HUES48 (cell line): ENCODE results near the gene SAP25.

Experiments
- H3K27ac ChIP-seq: one replicate; pipeline ENCODE4 v1.7.0; 2013; ENCODE audit warnings: low read depth, low read length, inconsistent platforms
- H3K27me3 ChIP-seq: 2 replicates; pipeline ENCODE4 v1.6.1; 2013; ENCODE audit warnings: mild to moderate bottlenecking, low read length; ENCODE audit not compliant: control insufficient read depth, insufficient read depth
- H3K36me3 ChIP-seq: 2 replicates; pipeline ENCODE4 v1.6.1; 2013; ENCODE audit warnings: low read length; ENCODE audit not compliant: control insufficient read depth, insufficient read depth
- H3K4me1 ChIP-seq: 2 replicates; pipeline ENCODE4 v1.6.1; 2013; ENCODE audit warnings: mild to moderate bottlenecking, low read length; ENCODE audit not compliant: control insufficient read depth, insufficient read depth
- H3K4me3 ChIP-seq: 2 replicates; pipeline ENCODE4 v1.5.1; 2013; ENCODE audit warnings: mild to moderate bottlenecking, low read depth, low read length
- H3K9ac ChIP-seq: 2 replicates; pipeline ENCODE4 v1.6.1; 2013; ENCODE audit warnings: mild to moderate bottlenecking, low read depth, low read length, moderate library complexity
- H3K9me3 ChIP-seq: 2 replicates; pipeline ENCODE4 v1.6.1; 2013; ENCODE audit warnings: low read length; ENCODE audit not compliant: control insufficient read depth, insufficient read depth

The SAP25 gene

GRCh38 chr7:100591596-100591995 is 17.9 kb upstream of the SAP25 start:
- Histone ChIP-seq H3K27ac (no peak overlapping the region), H3K4me3 (no peak overlapping the region), H3K36me3 (0 out of 2 replicates have a peak, but pooled peaks cover 4% of the 10 kb centered on the region), H3K4me1 (peaks cover 10% of the 10 kb centered on the region; the same call in 1 of the 2 replicates), H3K27me3 (peaks cover 9% of the 10 kb centered on the region), H3K9ac (no peak overlapping the region), H3K9me3 (no peaks in the 10 kb centered on the region)

DNA sequence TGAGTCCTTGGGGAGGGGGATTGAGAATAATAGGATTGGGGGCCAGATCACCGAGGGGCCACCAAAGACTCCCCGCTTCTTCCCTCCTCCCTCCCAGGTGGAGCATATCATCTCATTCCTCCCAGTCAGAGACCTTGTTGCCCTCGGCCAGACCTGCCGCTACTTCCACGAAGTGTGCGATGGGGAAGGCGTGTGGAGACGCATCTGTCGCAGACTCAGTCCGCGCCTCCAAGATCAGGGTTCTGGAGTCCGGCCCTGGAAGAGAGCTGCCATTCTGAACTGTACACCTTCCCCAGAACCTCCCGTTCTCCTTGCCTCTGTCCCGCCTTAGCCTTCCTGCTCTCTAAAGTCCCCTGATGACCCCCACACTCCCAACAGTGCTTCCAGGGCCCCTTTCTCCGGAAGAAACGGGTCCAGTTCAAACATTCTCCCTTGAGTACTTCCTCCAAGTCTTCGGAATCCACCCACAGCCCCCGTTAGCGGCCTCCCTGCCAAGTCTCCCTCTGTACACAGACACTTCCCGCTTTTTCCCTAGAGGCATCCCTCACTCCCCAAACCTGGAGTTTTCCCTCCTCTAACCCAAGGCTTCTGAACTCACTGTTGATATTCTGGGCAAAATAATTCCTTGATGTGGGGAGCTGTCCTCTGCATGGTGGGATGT is 16.5 kb upstream of the SAP25 start:
- no peak overlapping the region; the same call in 1 of the 2 replicates for H3K4me3 ChIP-seq
- H3K9me3 ChIP-seq, result no peaks in the 10 kb centered on the region
- H3K4me1 ChIP-seq, result peaks cover 10% of the 10 kb centered on the region; the same call in 1 of the 2 replicates
- H3K9ac ChIP-seq, result no peak overlapping the region
- H3K27ac ChIP-seq, result no peak overlapping the region
- H3K27me3 ChIP-seq, result peaks cover 9% of the 10 kb centered on the region
- no peaks in the 10 kb centered on the region for H3K36me3 ChIP-seq

DNA sequence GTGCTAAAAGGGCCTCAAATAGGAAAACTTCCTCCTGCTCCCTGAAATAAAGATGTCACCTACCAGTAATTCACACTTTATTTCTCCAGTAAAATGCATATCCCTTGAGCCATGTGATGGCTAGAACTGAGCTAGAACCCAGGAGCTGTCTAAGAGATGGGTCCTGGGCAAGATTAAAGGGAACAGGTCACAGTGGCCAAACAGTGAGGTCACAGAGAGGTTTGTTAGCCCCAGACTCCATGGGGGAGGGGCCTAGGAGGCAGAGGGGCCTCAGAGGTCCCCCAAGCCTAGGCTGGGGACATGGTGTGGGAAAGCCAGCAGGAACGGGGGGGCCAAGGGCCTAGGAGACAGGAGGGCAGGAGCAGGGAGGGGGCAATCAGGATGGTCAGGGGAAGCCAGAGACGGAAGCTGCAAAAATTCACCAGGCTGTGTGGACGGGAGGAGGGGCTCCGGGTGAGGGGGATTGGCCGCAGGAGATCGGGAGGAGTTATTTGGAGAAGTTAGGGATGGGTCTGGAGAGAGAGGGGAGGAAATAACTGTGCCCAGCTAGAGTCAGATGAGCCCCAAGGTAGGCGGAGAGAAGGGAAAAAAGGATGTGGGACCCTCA is 15.7 kb upstream of the SAP25 start:
- no peaks in the 10 kb centered on the region for H3K36me3 ChIP-seq
- peaks cover 17% of the 10 kb centered on the region for H3K4me1 ChIP-seq
- H3K9me3 ChIP-seq, result no peaks in the 10 kb centered on the region
- H3K4me3 ChIP-seq, result no peak overlapping the region; the same call in 1 of the 2 replicates
- peaks cover 9% of the 10 kb centered on the region for H3K27me3 ChIP-seq
- no peak overlapping the region for H3K9ac ChIP-seq
- H3K27ac ChIP-seq, result no peak overlapping the region

DNA sequence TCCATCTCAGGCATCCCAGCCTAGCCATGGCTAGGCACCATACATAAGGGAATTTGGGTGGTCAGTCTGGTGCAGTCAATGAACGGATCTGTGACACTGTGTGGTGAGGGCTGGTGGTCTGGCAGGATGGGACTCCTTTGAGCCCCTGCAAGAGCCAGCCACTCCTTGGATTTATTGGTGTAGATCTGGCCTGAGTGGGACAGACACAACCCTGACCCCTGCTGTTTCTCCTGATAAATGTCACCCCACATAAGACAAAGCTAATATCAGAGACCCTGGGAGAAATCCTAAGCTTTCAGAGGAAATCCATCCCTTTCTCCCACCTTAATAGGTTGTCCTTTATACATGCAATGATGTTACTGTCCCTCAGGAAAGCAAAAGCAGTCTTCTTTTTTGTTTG is 14.7 kb upstream of the SAP25 start:
- no peaks in the 10 kb centered on the region for H3K36me3 ChIP-seq
- H3K4me1 ChIP-seq, result peaks cover 25% of the 10 kb centered on the region
- no peak overlapping the region for H3K27ac ChIP-seq
- no peak overlapping the region for H3K4me3 ChIP-seq
- H3K9ac ChIP-seq, result no peak overlapping the region
- peaks cover 9% of the 10 kb centered on the region for H3K27me3 ChIP-seq
- no peaks in the 10 kb centered on the region for H3K9me3 ChIP-seq

GRCh38 chr7:100586266-100587025 is 12.7 kb upstream of the SAP25 start, which contains the start of gene FBXO24:
FBXO24 (plus strand) TSS chr7:100586328; CDS start chr7:100586626, 298 bp downstream.
- peak within 1 kb of the TSS; percentile 98 for H3K27ac ChIP-seq
- no peaks in the 10 kb centered on the region for H3K9me3 ChIP-seq
- H3K4me3 ChIP-seq, result peak within 1 kb of the TSS; percentile 91
- H3K36me3 ChIP-seq, result peaks cover 9% of the 10 kb centered on the region
- peaks cover 9% of the 10 kb centered on the region for H3K27me3 ChIP-seq
- H3K9ac ChIP-seq, result peak within 1 kb of the TSS; percentile 87
- H3K4me1 ChIP-seq, result peaks cover 27% of the 10 kb centered on the region

DNA sequence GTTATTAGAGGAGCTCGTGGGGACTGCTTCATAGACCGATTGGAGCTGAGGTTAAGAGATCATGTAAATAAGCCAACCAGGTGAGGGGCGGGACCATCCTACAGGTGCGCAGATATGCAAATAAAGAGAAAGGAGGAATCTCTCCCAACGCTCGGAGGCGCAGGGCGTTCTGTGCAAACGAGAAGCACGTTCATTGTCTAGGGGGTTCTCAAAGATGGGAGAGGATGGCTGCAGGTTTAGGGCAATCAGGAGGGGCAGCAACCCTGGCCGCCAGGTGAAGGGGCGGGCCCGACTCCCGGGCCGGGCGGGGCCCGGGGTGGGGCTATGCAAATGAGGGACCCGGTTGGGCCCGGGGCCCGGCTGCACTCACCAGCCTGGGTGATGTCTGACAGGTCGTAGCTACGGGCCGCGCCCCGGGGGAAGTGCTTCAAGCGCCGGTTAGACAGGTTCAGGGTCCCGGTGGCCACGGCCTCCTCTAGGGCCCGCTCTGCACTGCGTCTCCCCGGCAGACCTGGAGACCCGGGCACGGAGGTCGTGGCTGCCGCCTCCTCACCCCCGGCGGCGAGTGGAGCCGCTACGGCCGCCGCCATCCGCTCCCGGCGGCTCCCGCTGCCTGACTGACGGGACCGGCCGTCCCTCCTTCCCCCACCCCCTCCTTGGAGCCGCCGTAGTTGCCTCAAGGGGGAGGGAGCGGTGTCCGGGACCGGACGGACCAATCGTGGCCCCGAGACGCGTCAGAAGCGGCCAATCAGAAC is 12.0 kb upstream of the SAP25 start, which contains the start of gene LRCH4:
Gene LRCH4 (minus strand): TSS at position 619 of the 755 bp plus-strand sequence. CDS start 29 bp downstream, at position 590.
- Histone ChIP-seq H3K27me3 (peaks cover 8% of the 10 kb centered on the region), H3K9ac (peak within 1 kb of the TSS; percentile 87), H3K4me1 (peaks cover 27% of the 10 kb centered on the region), H3K4me3 (peak within 1 kb of the TSS; percentile 91), H3K9me3 (no peaks in the 10 kb centered on the region), H3K36me3 (peaks cover 16% of the 10 kb centered on the region), H3K27ac (peak within 1 kb of the TSS; percentile 98)

DNA sequence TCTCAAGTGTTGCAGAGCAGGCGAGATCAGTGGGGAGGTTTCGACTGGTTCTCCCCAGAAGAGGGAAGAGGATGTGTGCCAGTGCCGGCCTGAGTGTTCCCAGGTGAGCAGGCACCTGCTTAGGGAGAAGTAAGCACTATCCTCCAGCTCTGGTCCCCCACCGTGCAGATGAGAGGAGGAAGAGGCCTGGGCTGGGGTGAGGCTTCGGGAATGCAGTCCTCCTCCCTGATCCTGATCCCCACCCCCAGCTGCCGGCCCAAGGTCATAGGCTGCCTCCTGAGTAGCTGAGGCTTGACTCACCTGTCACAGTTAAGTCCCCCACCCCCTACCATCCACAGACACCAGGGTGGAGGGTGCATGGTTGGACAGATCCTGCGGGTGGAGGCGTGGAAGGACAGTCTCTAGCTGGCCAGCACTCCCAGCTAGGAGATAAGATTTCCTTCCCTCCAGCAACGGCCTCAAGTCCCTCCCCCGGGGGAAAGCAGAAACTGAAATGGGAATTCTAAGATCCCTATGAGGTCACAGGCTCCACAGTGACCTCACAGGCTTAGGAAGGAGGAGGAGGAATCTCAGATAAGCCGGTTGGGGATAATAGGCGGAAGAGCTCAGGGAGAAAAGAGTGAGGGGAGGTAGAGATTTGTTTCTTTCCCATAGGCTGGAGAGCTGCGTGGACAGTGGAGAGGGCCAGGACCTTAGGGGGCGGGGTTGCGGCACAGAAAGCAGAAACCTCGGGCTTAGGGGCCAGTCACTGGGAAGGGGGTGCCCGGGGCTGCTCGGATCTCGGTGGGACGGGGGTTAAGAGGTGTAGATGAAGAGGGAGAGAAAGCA is 11.2 kb upstream of the SAP25 start:
- peak overlapping the region; percentile 98 for H3K27ac ChIP-seq
- H3K4me1 ChIP-seq, result peaks cover 20% of the 10 kb centered on the region

GRCh38 chr7:100584054-100584682 is 10.5 kb upstream of the SAP25 start:
- Histone ChIP-seq H3K27ac (peak overlapping the region; percentile 98), H3K36me3 (peaks cover 28% of the 10 kb centered on the region), H3K27me3 (no peaks in the 10 kb centered on the region), H3K9ac (0 out of 2 replicates have a peak overlapping the region, but pooled peaks have one; percentile 87), H3K4me3 (peak overlapping the region; percentile 91), H3K4me1 (peaks cover 18% of the 10 kb centered on the region), H3K9me3 (no peaks in the 10 kb centered on the region)

More for the DNA sequence above, 11.2 kb upstream of the SAP25 start:
- no peaks in the 10 kb centered on the region for H3K9me3 ChIP-seq
- H3K9ac ChIP-seq, result peak overlapping the region; percentile 87
- H3K4me3 ChIP-seq, result peak overlapping the region; percentile 91
- H3K36me3 ChIP-seq, result peaks cover 24% of the 10 kb centered on the region
- H3K27me3 ChIP-seq, result no peaks in the 10 kb centered on the region; the same call in 1 of the 2 replicates

DNA sequence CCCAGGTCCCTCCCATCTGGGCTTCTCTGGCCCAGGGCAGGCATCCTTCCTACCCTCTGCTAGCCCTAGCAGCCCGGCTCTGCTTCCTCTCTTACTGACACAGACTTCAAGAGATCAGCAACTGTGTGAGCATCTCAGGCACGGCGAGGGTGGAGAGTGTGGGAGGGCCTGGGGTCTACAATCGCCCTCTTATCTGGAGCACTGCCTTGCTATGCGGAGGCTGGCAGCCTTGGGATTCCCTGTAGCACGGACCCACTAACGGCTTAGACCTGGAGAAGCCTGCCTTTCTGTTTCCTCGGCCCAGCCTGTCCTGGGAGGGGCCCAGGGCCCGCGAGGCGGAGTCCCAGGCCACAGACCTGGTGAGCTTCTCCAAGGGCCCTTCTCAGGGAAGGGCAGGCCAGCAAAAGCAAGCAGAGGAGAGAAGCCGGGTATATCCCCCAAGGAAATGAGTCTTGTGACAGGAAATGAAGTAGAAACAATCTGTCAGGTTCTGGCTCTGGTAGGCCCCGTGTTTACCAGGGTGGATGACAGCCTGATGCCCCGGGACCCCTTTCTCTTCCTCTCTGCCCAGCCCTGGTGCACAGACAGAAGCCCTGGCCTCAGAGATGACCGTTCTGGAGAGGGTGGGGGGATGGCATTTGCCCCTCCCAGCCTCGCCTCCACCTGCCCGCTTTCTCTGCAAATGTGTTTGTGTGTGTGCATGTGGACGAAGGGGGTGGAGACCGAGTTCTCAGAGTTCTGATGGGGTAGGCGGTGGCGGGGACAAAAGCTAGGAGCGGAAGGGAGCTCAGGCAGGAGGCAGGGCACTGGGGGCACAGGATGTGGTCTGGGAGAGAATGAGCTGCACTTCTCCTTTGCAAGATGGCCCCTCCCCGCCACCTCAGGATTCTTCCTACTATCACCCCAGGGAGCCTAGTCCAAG is 9.7 kb upstream of the SAP25 start:
- Histone ChIP-seq H3K4me3 (peak overlapping the region; percentile 28), H3K27me3 (no peaks in the 10 kb centered on the region), H3K27ac (peak overlapping the region; percentile 78), H3K9me3 (no peaks in the 10 kb centered on the region), H3K4me1 (peaks cover 18% of the 10 kb centered on the region), H3K9ac (0 out of 2 replicates have a peak overlapping the region, but pooled peaks have one; percentile 22), H3K36me3 (peaks cover 28% of the 10 kb centered on the region)
